ENCODE measurements around the gene CSRNP3. TPM values are rescaled to one million over a fixed set of nuclear protein-coding genes. Genes with fewer than 3 reads are reported as not detected.

CSRNP3 gene
- polyA plus RNA-seq, 1 donor (not counting 4 experiments of a cell fraction or from before 2014, with no cell fraction given), result 0.87 TPM

DNA sequence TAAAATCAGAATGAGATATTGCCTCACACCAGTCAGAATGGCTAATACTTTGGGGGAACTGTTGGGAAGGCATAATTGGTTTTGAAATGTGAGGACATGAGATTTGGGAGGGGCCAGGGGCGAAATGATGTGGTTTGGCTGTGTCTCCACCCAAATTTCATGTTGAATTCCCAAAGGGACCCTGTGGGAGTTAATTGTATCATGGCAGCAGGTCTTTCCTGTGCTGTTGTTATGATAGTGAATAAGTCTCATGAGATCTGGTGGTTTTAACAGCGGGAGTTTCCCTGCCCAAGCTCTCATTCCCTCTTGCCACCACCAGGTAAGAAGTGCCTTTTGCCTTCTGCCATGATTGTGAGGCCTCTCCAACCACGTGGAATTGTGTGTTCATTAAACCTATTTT is 59.6 kb downstream of the CSRNP3 start:
- Histone ChIP-seq H3K79me2 (ENCODE audit: control insufficient read depth, insufficient read depth, low read length) (no peaks in the 10 kb centered on the region), H3K4me1 (ENCODE audit: control insufficient read depth, extremely low read depth, insufficient read depth, low read length) (no peaks in the 10 kb centered on the region), H2AFZ (ENCODE audit: control insufficient read depth, low read length) (no peak overlapping the region), H3K9me1 (ENCODE audit: control insufficient read depth, extremely low read depth, insufficient read depth, low read length) (no peaks in the 10 kb centered on the region), H3K4me3 (ENCODE audit: control insufficient read depth in 2 of 3, extremely low read depth in 1 of 3, insufficient read depth in 2 of 3, low read depth in 1 of 3, low read length in 3 of 3) (no peak overlapping the region), H3K9ac (ENCODE audit: control insufficient read depth, extremely low read depth, insufficient read depth, low read length) (no peak overlapping the region), H3K36me3 (ENCODE audit: control insufficient read depth in 2 of 2, extremely low read depth in 1 of 2, insufficient read depth in 2 of 2, low read length in 2 of 2) (no peaks in the 10 kb centered on the region), H3K4me2 (ENCODE audit: control insufficient read depth, extremely low read depth, insufficient read depth, low read depth, low read length) (no peak overlapping the region), H3K27me3 (ENCODE audit: control insufficient read depth, extremely low read depth, insufficient read depth, low read length) (no peaks in the 10 kb centered on the region), H3K9me3 (ENCODE audit: control insufficient read depth, low read depth, low read length) (no peaks in the 10 kb centered on the region), H4K20me1 (ENCODE audit: control insufficient read depth, extremely low read depth, insufficient read depth, low read length) (no peaks in the 10 kb centered on the region), H3K27ac (ENCODE audit: control insufficient read depth, insufficient read depth, low read length) (no peak overlapping the region)
- TF ChIP-seq, protein P1, sequence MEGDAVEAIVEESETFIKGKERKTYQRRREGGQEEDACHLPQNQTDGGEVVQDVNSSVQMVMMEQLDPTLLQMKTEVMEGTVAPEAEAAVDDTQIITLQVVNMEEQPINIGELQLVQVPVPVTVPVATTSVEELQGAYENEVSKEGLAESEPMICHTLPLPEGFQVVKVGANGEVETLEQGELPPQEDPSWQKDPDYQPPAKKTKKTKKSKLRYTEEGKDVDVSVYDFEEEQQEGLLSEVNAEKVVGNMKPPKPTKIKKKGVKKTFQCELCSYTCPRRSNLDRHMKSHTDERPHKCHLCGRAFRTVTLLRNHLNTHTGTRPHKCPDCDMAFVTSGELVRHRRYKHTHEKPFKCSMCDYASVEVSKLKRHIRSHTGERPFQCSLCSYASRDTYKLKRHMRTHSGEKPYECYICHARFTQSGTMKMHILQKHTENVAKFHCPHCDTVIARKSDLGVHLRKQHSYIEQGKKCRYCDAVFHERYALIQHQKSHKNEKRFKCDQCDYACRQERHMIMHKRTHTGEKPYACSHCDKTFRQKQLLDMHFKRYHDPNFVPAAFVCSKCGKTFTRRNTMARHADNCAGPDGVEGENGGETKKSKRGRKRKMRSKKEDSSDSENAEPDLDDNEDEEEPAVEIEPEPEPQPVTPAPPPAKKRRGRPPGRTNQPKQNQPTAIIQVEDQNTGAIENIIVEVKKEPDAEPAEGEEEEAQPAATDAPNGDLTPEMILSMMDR (optimal IDR thresholded peaks at IDR 0.05 in 1 of 3, IDR thresholded peaks at IDR 0.05 in 1 of 3, conservative IDR thresholded peaks at IDR 0.05 in 1 of 3; ENCODE audit: extremely low read depth in 1 of 3, insufficient read depth in 2 of 3, low read length in 3 of 3), result no peak
- TF ChIP-seq EZH2 (IDR thresholded peaks at IDR 0.05; ENCODE audit: low read length), result no peak
- dilution Hi-C loops (cut with MboI; ENCODE audit: extremely low pct_ligation_motif_present, low sequenced_read_pairs), result no loop called here
- FAIRE-seq (no peak), DNase-seq (ENCODE audit: low read depth, low spot score) (no peak)

DNA sequence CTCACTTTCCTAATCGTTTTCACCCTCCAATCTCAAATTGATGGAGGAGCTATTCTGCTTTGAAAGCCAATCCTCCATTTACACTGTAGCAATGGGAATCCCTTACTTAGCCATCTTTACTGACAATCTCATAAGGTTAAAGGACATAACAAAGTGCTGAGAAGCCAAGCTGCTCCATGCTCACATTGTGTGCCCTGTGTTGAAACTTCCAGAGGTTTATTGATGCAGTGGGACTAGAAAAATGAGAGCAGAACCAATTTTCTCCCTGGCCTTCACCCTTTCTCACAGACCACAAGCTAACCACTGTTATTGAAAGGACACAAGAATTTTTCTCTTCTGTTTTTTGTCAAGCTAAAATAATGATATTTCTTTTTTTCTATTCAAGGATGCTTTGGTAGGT is 63.8 kb downstream of the CSRNP3 start:
- dilution Hi-C loops (cut with MboI; ENCODE audit: extremely low pct_ligation_motif_present, low sequenced_read_pairs), result no loop called here
- Histone ChIP-seq H2AFZ (ENCODE audit: control insufficient read depth, low read length) (no peak overlapping the region), H3K4me2 (ENCODE audit: control insufficient read depth, extremely low read depth, insufficient read depth, low read depth, low read length) (no peak overlapping the region), H3K9ac (ENCODE audit: control insufficient read depth, extremely low read depth, insufficient read depth, low read length) (no peak overlapping the region), H4K20me1 (ENCODE audit: control insufficient read depth, extremely low read depth, insufficient read depth, low read length) (no peaks in the 10 kb centered on the region), H3K36me3 (ENCODE audit: control insufficient read depth in 2 of 2, extremely low read depth in 1 of 2, insufficient read depth in 2 of 2, low read length in 2 of 2) (no peaks in the 10 kb centered on the region), H3K4me3 (ENCODE audit: control insufficient read depth in 2 of 3, extremely low read depth in 1 of 3, insufficient read depth in 2 of 3, low read depth in 1 of 3, low read length in 3 of 3) (no peak overlapping the region), H3K79me2 (ENCODE audit: control insufficient read depth, insufficient read depth, low read length) (no peaks in the 10 kb centered on the region), H3K4me1 (ENCODE audit: control insufficient read depth, extremely low read depth, insufficient read depth, low read length) (no peaks in the 10 kb centered on the region), H3K9me3 (ENCODE audit: control insufficient read depth, low read depth, low read length) (no peaks in the 10 kb centered on the region), H3K27me3 (ENCODE audit: control insufficient read depth, extremely low read depth, insufficient read depth, low read length) (no peaks in the 10 kb centered on the region), H3K9me1 (ENCODE audit: control insufficient read depth, extremely low read depth, insufficient read depth, low read length) (no peaks in the 10 kb centered on the region), H3K27ac (ENCODE audit: control insufficient read depth, insufficient read depth, low read length) (no peak overlapping the region)
- FAIRE-seq, result no peak
- no peak for DNase-seq (ENCODE audit: low read depth, low spot score)
- TF ChIP-seq EZH2 (IDR thresholded peaks at IDR 0.05; ENCODE audit: low read length), result no peak
- TF ChIP-seq, protein P1 (optimal IDR thresholded peaks at IDR 0.05 in 1 of 3, IDR thresholded peaks at IDR 0.05 in 1 of 3, conservative IDR thresholded peaks at IDR 0.05 in 1 of 3; ENCODE audit: extremely low read depth in 1 of 3, insufficient read depth in 2 of 3, low read length in 3 of 3), result no peak
